K562 (cell line): Measurements from ENCODE around the gene ITGB5. TPM values are rescaled to one million over a fixed set of nuclear protein-coding genes. Genes with fewer than 3 reads are reported as not detected.

Experiments used
- ATAC-seq: fragments of 200-7000 bp; cut with Tn5 transposase; 3 replicates; pipeline ENCODE4 v1.9.1; 2020; ENCODE audit warnings: moderate library complexity
- BruUV-seq: library from RNA; stranded (reverse); fragments of 400-500 nt; replicated peaks from 2 replicates; lab custom pipeline; 2021; lab: Mats Ljungman, UMichigan
- CTCF ChIA-PET: fragments of 300-600 bp; formaldehyde crosslinking; extraction: SDS; loops from one replicate; lab custom pipeline; 2021; ENCODE audit warnings: low intra/inter-chr PET ratio; lab: Yijun Ruan, JAX
- POLR2A ChIA-PET: fragments of 300-600, 350-650 bp; sonication (Branson Sonifier 250); formaldehyde crosslinking; extraction: SDS; loops from one replicate; lab custom pipeline; 2021; ENCODE audit warnings: antibody characterized with exemption, inconsistent platforms; lab: Yijun Ruan, JAX
- DNase-seq, 4 experiments: peaks; one replicate each; pipeline versions ENCODE4 v3.0.0 to v3.0.0-alpha.2; 2011 to 2018; ENCODE audit warnings: low spot score in 3 of 4, mixed read lengths in 3 of 4; ENCODE audit errors: extremely low read depth in 1 of 4
- FAIRE-seq: peaks from 2 replicates; lab custom pipeline; 2011; peaks lifted over from hg19 to GRCh38; lab: Jason Lieb, UNC
- H2AFZ ChIP-seq: 2 replicates; pipeline ENCODE4 v1.6.0; 2011; ENCODE audit warnings: low read depth, low read length, control low read depth, inconsistent platforms
- H3K27ac ChIP-seq: fragments of 200-600 bp; 3 replicates; pipeline ENCODE4 v1.8.0; 2011; ENCODE audit warnings: low read depth, mild to moderate bottlenecking, control low read depth, inconsistent platforms, low read length, moderate library complexity, mixed read lengths; ENCODE audit errors: extremely low read depth
- H3K27me3 ChIP-seq, 2 experiments: fragments of 300-600 bp in 1 of 2; 2 replicates in 1 of 2; 3 replicates in 1 of 2; pipeline versions ENCODE4 v1.6.0 to v1.8.0; 2011; ENCODE audit warnings: inconsistent platforms in 2 of 2, low read length in 2 of 2, mild to moderate bottlenecking in 1 of 2, mixed read lengths in 1 of 2, moderate library complexity in 1 of 2; ENCODE audit not compliant: control insufficient read depth in 2 of 2, insufficient read depth in 2 of 2
- H3K36me3 ChIP-seq: fragments of 300-600 bp; 3 replicates; pipeline ENCODE4 v1.8.0; 2011; ENCODE audit warnings: mild to moderate bottlenecking, low read length, inconsistent platforms; ENCODE audit not compliant: control insufficient read depth, insufficient read depth
- H3K4me1 ChIP-seq, 2 experiments: fragments of 200-600 bp in 1 of 2; replicated peaks in 1 of 2; 2 replicates in 1 of 2; 3 replicates in 1 of 2; pipeline versions ENCODE4 v1.5.1 to v1.8.0; 2011; ENCODE audit warnings: inconsistent platforms in 2 of 2, low read length in 2 of 2, mild to moderate bottlenecking in 1 of 2, mixed read lengths in 1 of 2, moderate library complexity in 1 of 2; ENCODE audit not compliant: control insufficient read depth in 2 of 2, insufficient read depth in 2 of 2
- H3K4me2 ChIP-seq: 2 replicates; pipeline ENCODE4 v1.6.1; 2011; ENCODE audit warnings: low read length, control low read depth, inconsistent platforms, mixed read lengths; ENCODE audit not compliant: insufficient read depth
- H3K4me3 ChIP-seq: fragments of 200-600 bp; sonication (generic), shearing (Covaris generic); 2 replicates; pipeline ENCODE4 v1.5.1; 2016; ENCODE audit warnings: control low read depth, inconsistent platforms
- H3K79me2 ChIP-seq: fragments of 200-600 bp; 3 replicates; pipeline ENCODE4 v1.8.0; 2011; ENCODE audit warnings: low read length, inconsistent platforms; ENCODE audit not compliant: control insufficient read depth, insufficient read depth
- H3K9ac ChIP-seq, 2 experiments: 2 replicates each; pipeline versions ENCODE4 v1.6.0 to v1.6.1; 2011; ENCODE audit warnings: low read depth in 2 of 2, low read length in 2 of 2, control low read depth in 1 of 2, inconsistent platforms in 1 of 2, mild to moderate bottlenecking in 1 of 2, mixed read lengths in 1 of 2; ENCODE audit not compliant: insufficient read depth in 1 of 2
- H3K9me1 ChIP-seq: one replicate; pipeline ENCODE4 v1.6.0; 2011; ENCODE audit warnings: inconsistent platforms, mild to moderate bottlenecking, low read length, moderate library complexity; ENCODE audit not compliant: control insufficient read depth, insufficient read depth
- H3K9me3 ChIP-seq: replicated peaks from 2 replicates; pipeline ENCODE4 v1.5.1; 2011; ENCODE audit warnings: low read depth, low read length, inconsistent platforms; ENCODE audit not compliant: control insufficient read depth, insufficient read depth
- H4K20me1 ChIP-seq: replicated peaks from 2 replicates; pipeline ENCODE4 v1.6.1; 2011; ENCODE audit warnings: low read length, inconsistent platforms, mixed read lengths; ENCODE audit not compliant: control insufficient read depth, insufficient read depth
- ESRRB ChIP-seq: fragments of 250-450 bp; sonication (Bioruptor Pico); IDR thresholded peaks from 2 replicates; pipeline ENCODE4 v1.5.0; 2020; ENCODE audit warnings: mild to moderate bottlenecking, moderate library complexity, borderline replicate concordance
- KAT7 ChIP-seq: sonication (generic); formaldehyde crosslinking; IDR thresholded peaks from 2 replicates; pipeline ENCODE4 v1.8.0; 2022; ENCODE audit warnings: missing genetic modification reagents, mild to moderate bottlenecking, borderline replicate concordance
- POLR3A ChIP-seq: IDR thresholded peaks from 2 replicates; pipeline ENCODE4 v1.6.1; 2011; ENCODE audit warnings: borderline replicate concordance, mild to moderate bottlenecking, moderate library complexity; ENCODE audit not compliant: insufficient read length, insufficient read depth; ENCODE audit errors: extremely low read depth
- PPARD ChIP-seq: fragments of 250-450 bp; sonication (Bioruptor Pico); IDR thresholded peaks from 2 replicates; pipeline ENCODE4 v1.8.0; 2022; ENCODE audit warnings: inconsistent platforms, mild to moderate bottlenecking, moderate library complexity
- RBBP5 ChIP-seq: fragments of 200-600 bp; sonication (generic); IDR thresholded peaks from 2 replicates; pipeline ENCODE4 v1.6.1; 2012; ENCODE audit warnings: borderline replicate concordance, mild to moderate bottlenecking, low read length, control low read depth, inconsistent platforms; ENCODE audit not compliant: insufficient read depth, poor library complexity, severe bottlenecking
- RBM39 ChIP-seq: fragments of 200-400 bp; formaldehyde crosslinking; optimal IDR thresholded peaks from 2 replicates; pipeline ENCODE3; 2018; ENCODE audit warnings: low read depth, low read length
- SMAD4 ChIP-seq: fragments of 250-450 bp; sonication (Bioruptor Pico); conservative IDR thresholded peaks from 2 replicates; pipeline ENCODE4 v1.8.0; 2021; ENCODE audit warnings: inconsistent platforms, mild to moderate bottlenecking, moderate library complexity
- TSC22D4 ChIP-seq: fragments of 450-650 bp; IDR thresholded peaks from 2 replicates; pipeline ENCODE4 v1.6.1; 2016; ENCODE audit warnings: missing genetic modification characterization, missing biosample characterization, control low read depth
- ZNF121 ChIP-seq: sonication (generic); formaldehyde crosslinking; conservative IDR thresholded peaks from 2 replicates; pipeline ENCODE4 v1.8.0; 2022; ENCODE audit warnings: missing genetic modification reagents
- ZNF224 ChIP-seq: sonication (generic); formaldehyde crosslinking; IDR thresholded peaks from 2 replicates; pipeline ENCODE4 v1.8.0; 2022; ENCODE audit warnings: mild to moderate bottlenecking, missing genetic modification reagents
- ZSCAN29 ChIP-seq: fragments of 450-650 bp; IDR thresholded peaks from 2 replicates; pipeline ENCODE4 v1.6.1; 2017
- ZZZ3 ChIP-seq: fragments of 450-650 bp; IDR thresholded peaks from 2 replicates; pipeline ENCODE4 v1.6.1; 2016; ENCODE audit warnings: antibody characterized with exemption, mild to moderate bottlenecking, moderate library complexity
- WGBS: fragments of 100-300 bp; shearing (Covaris generic); methylation state at CpG from one replicate; pipeline ENCODE4 v1.1.6; 2016; ENCODE audit warnings: low coverage, mixed read lengths; ENCODE audit not compliant: insufficient coverage; ENCODE audit errors: missing lambda C conversion rate; 5-methylcytosine and 5-hydroxymethylcytosine counted together
- in situ Hi-C: fragments of 300-500 bp; cut with MboI; formaldehyde crosslinking; loops from 4 replicates; pipeline ENCODE4 v1.15.0; 2018; ENCODE audit warnings: inconsistent platforms, mixed read lengths
- intact Hi-C: fragments of 100-400 bp; cut with micrococcal nuclease; formaldehyde crosslinking; loops from 2 replicates; pipeline ENCODE4 v1.14.2; 2022
- polyA plus RNA-seq, 8 experiments: library from polyadenylated mRNA; depleted of rRNA in 4 of 8; stranded (reverse) in 5 of 8; unstranded in 3 of 8; fragments of >200 nt; fragmentation: Nextera tagmentation in 2 of 8; fragmentation: Illumina TruSeq in 1 of 8; extraction: Ambion mirVana in 2 of 8; extraction: Trizol in 1 of 8; gene quantifications; 2 replicates each; pipeline versions ENCODE4 v1.2.1 to v1.2.3, GENCODE V29; 2011 to 2014; ENCODE audit warnings: inconsistent platforms in 1 of 8, missing spikeins in 1 of 8
- total RNA-seq, 7 experiments: library from RNA; depleted of rRNA in 6 of 7; stranded (reverse); fragments of >200 nt in 6 of 7; fragmentation: Illumina TruSeq in 2 of 7; extraction: Trizol in 2 of 7; gene quantifications; 2 replicates each; pipeline versions ENCODE4 v1.2.1 to v1.2.3, GENCODE V29; 2011 to 2021; ENCODE audit warnings: low replicate concordance in 1 of 7
- TF ChIP-seq, protein P1 (sequence below): fragments of 450-650 bp; formaldehyde crosslinking; conservative IDR thresholded peaks from 2 replicates; pipeline ENCODE4 v1.4.0; 2022; ENCODE audit warnings: mild to moderate bottlenecking, missing genetic modification characterization
- TF ChIP-seq, protein P2 (sequence below): fragments of 250-450 bp; sonication (Bioruptor Pico); IDR thresholded peaks from 2 replicates; pipeline ENCODE4 v1.8.0; 2022; ENCODE audit warnings: inconsistent platforms, mild to moderate bottlenecking, moderate library complexity, borderline replicate concordance
- TF ChIP-seq, protein P3 (sequence below): fragments of 250-450 bp; sonication (Bioruptor Pico); IDR thresholded peaks from 2 replicates; pipeline ENCODE4 v1.8.0; 2021; ENCODE audit warnings: borderline replicate concordance, mild to moderate bottlenecking, moderate library complexity; ENCODE audit not compliant: poor library complexity, severe bottlenecking
- TF ChIP-seq, protein P4 (sequence below): fragments of 450-650 bp; IDR thresholded peaks from one replicate; pipeline ENCODE4 v1.6.1; 2018; ENCODE audit warnings: mild to moderate bottlenecking, moderate library complexity; ENCODE audit not compliant: partially characterized antibody
- TF ChIP-seq, protein P5 (sequence below): fragments of 450-650 bp; IDR thresholded peaks from 2 replicates; pipeline ENCODE4 v1.6.1; 2016

ITGB5 gene
- total and polyA plus RNA-seq, 9 of the 15 experiments (the other 6 are each of a cell fraction or from before 2014, with no cell fraction given): 1.7 to 46.8 (median 9.9) TPM

DNA sequence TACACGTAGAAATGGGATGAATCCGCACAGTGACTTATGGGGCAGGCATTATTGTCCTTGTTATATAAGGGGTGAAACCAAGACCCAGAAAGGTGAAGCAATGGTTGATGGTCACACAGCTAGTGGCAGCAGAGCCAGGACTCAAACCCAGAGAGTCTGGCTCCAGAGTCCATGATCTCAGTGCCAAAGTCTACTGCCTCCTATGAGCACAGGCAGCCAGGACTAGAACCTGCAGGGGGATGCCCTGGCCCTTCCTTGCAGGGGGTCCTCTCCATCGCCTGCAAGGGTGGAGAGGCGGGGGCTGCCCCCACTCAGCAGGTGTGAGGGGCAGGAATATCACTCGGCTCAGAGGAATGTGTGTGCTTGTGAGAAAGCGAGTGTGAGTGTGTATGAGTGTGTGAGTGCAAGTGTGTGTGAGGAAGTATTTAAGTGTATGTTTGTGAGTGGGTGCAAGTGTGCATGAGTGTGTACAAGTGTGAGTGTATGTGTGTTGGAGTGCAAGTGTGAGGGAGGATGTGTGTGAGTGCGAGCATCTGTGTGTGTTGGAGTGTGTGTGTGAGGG is 112.2 kb downstream of the ITGB5 start:
- Histone ChIP-seq H2AFZ (no peak overlapping the region), H3K79me2 (no peaks in the 10 kb centered on the region), H3K27me3 (no peaks in the 10 kb centered on the region; a peak in 1 of 5 replicates), H3K27ac (no peak overlapping the region), H3K4me2 (no peak overlapping the region), H3K9ac (no peak overlapping the region), H3K4me3 (no peak overlapping the region), H3K36me3 (no peaks in the 10 kb centered on the region), H3K9me1 (peaks cover 6% of the 10 kb centered on the region), H3K4me1 (peaks cover 5 to 8% of the 10 kb centered on the region in 2 experiments; a peak in 4 of 5 replicates), H3K9me3 (no peaks in the 10 kb centered on the region), H4K20me1 (peaks cover 11% of the 10 kb centered on the region)
- WGBS: 51% methylated on average over 7 of the region's 7 CpGs
- DNase-seq: no peak
- in situ Hi-C loops: no loop called here
- ChIA-PET CTCF (no interaction called here), POLR2A (no interaction called here)
- ATAC-seq: no peak
- BruUV-seq: no TSS peak
- FAIRE-seq: no peak
- intact Hi-C loops: loop anchor here (5.0 kb wide), 1 partner anchor 112 kb away; the partner anchor contains the start of gene ITGB5
- TF ChIP-seq ZSCAN29: no peak
- TF ChIP-seq SMAD4 (CRISPR knock-in tag): no peak
- no peak for TF ChIP-seq TSC22D4 (tag)
- no peak for TF ChIP-seq PPARD (CRISPR knock-in tag)
- TF ChIP-seq, protein P1, sequence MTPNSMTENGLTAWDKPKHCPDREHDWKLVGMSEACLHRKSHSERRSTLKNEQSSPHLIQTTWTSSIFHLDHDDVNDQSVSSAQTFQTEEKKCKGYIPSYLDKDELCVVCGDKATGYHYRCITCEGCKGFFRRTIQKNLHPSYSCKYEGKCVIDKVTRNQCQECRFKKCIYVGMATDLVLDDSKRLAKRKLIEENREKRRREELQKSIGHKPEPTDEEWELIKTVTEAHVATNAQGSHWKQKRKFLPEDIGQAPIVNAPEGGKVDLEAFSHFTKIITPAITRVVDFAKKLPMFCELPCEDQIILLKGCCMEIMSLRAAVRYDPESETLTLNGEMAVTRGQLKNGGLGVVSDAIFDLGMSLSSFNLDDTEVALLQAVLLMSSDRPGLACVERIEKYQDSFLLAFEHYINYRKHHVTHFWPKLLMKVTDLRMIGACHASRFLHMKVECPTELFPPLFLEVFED (CRISPR knock-in tag): no peak
- no peak for TF ChIP-seq RBM39
- TF ChIP-seq ESRRB: no peak
- TF ChIP-seq RBBP5: no peak
- TF ChIP-seq, protein P2, sequence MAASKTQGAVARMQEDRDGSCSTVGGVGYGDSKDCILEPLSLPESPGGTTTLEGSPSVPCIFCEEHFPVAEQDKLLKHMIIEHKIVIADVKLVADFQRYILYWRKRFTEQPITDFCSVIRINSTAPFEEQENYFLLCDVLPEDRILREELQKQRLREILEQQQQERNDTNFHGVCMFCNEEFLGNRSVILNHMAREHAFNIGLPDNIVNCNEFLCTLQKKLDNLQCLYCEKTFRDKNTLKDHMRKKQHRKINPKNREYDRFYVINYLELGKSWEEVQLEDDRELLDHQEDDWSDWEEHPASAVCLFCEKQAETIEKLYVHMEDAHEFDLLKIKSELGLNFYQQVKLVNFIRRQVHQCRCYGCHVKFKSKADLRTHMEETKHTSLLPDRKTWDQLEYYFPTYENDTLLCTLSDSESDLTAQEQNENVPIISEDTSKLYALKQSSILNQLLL (CRISPR knock-in tag): no peak
- no peak for TF ChIP-seq KAT7 (CRISPR knock-in tag)
- no peak for TF ChIP-seq ZNF121 (CRISPR knock-in tag)
- TF ChIP-seq POLR3A: no peak
- TF ChIP-seq, protein P3, sequence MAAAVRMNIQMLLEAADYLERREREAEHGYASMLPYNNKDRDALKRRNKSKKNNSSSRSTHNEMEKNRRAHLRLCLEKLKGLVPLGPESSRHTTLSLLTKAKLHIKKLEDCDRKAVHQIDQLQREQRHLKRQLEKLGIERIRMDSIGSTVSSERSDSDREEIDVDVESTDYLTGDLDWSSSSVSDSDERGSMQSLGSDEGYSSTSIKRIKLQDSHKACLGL (CRISPR knock-in tag): no peak
- TF ChIP-seq ZZZ3: no peak
- no peak for TF ChIP-seq ZNF224 (CRISPR knock-in tag)
- TF ChIP-seq, protein P4, sequence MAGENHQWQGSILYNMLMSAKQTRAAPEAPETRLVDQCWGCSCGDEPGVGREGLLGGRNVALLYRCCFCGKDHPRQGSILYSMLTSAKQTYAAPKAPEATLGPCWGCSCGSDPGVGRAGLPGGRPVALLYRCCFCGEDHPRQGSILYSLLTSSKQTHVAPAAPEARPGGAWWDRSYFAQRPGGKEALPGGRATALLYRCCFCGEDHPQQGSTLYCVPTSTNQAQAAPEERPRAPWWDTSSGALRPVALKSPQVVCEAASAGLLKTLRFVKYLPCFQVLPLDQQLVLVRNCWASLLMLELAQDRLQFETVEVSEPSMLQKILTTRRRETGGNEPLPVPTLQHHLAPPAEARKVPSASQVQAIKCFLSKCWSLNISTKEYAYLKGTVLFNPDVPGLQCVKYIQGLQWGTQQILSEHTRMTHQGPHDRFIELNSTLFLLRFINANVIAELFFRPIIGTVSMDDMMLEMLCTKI: no peak
- TF ChIP-seq, protein P5, sequence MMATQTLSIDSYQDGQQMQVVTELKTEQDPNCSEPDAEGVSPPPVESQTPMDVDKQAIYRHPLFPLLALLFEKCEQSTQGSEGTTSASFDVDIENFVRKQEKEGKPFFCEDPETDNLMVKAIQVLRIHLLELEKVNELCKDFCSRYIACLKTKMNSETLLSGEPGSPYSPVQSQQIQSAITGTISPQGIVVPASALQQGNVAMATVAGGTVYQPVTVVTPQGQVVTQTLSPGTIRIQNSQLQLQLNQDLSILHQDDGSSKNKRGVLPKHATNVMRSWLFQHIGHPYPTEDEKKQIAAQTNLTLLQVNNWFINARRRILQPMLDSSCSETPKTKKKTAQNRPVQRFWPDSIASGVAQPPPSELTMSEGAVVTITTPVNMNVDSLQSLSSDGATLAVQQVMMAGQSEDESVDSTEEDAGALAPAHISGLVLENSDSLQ: no peak
